Chondrocyte (in vitro differentiated cells): ENCODE data around the gene SCIMP. TPM values are rescaled to one million over a fixed set of nuclear protein-coding genes. Genes with fewer than 3 reads are reported as not detected.
"Not testable (repeated sequence)": the region's sequence is repeated elsewhere in the genome, so short reads cannot be mapped to it uniquely, and the experiment has no call there.

Experiments used
- DNase-seq: peaks from one replicate; pipeline ENCODE4 v3.0.0; 2021; ENCODE audit warnings: mixed read lengths, low spot score
- H3K27ac Mint-ChIP-seq: one replicate; pipeline ENCODE4 v1.8.0; 2021; ENCODE audit warnings: mild to moderate bottlenecking, moderate library complexity, mixed read lengths; ENCODE audit not compliant: unreplicated experiment
- H3K27me3 Mint-ChIP-seq: 2 replicates; pipeline ENCODE4 v1.8.0; 2021; ENCODE audit warnings: low read depth, mixed read lengths
- H3K36me3 Mint-ChIP-seq: 2 replicates; pipeline ENCODE4 v1.8.0; 2021; ENCODE audit warnings: low read depth, mixed read lengths
- H3K4me1 Mint-ChIP-seq: 2 replicates; pipeline ENCODE4 v1.8.0; 2021; ENCODE audit warnings: low read depth, mild to moderate bottlenecking, mixed read lengths
- H3K4me3 Mint-ChIP-seq: one replicate; pipeline ENCODE4 v1.8.0; 2021; ENCODE audit warnings: mild to moderate bottlenecking, moderate library complexity, mixed read lengths; ENCODE audit not compliant: unreplicated experiment
- H3K9me3 Mint-ChIP-seq: 2 replicates; pipeline ENCODE4 v1.8.0; 2021; ENCODE audit warnings: low read depth, mixed read lengths
- total RNA-seq: library from RNA; stranded (reverse); gene quantifications from 3 replicates; pipeline ENCODE4 v1.2.1, GENCODE V29; 2021
- TF ChIP-seq, protein P1 (sequence below): fragments of 200-600 bp; sonication (generic); IDR thresholded peaks from 2 replicates; pipeline ENCODE4 v1.5.0; 2021; ENCODE audit warnings: antibody characterized with exemption, mild to moderate bottlenecking, moderate library complexity

Gene SCIMP
- total RNA-seq, 1 donor from 2014 or later, result not detected

DNA sequence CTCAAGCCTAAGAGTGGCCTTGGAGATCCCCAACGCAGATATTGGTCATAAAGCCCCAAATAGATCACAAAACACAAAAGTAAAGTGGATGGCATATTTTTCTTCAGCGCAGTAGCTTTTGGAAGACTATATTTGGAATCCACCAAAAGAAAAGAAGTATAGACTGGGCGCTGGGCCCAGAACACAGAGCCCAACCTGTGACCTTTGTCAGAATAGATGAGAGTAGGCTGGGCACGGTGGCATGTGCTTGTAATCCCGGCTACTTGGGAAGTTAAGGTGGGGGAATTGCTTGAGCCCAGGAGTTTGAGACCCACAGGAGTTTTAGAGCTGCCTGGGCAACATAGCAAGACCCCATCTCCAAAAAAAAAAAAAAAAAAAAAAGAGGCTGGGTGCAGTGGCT lies 14.6 kb downstream of the SCIMP start:
- no peak overlapping the region for H3K27ac Mint-ChIP-seq
- no peaks in the 10 kb centered on the region for H3K9me3 Mint-ChIP-seq
- no peak overlapping the region for H3K4me3 Mint-ChIP-seq
- H3K4me1 Mint-ChIP-seq, result peaks cover 9% of the 10 kb centered on the region
- H3K27me3 Mint-ChIP-seq, result no peaks in the 10 kb centered on the region
- peaks cover 4% of the 10 kb centered on the region for H3K36me3 Mint-ChIP-seq
- no peak for DNase-seq
- TF ChIP-seq, protein P1, sequence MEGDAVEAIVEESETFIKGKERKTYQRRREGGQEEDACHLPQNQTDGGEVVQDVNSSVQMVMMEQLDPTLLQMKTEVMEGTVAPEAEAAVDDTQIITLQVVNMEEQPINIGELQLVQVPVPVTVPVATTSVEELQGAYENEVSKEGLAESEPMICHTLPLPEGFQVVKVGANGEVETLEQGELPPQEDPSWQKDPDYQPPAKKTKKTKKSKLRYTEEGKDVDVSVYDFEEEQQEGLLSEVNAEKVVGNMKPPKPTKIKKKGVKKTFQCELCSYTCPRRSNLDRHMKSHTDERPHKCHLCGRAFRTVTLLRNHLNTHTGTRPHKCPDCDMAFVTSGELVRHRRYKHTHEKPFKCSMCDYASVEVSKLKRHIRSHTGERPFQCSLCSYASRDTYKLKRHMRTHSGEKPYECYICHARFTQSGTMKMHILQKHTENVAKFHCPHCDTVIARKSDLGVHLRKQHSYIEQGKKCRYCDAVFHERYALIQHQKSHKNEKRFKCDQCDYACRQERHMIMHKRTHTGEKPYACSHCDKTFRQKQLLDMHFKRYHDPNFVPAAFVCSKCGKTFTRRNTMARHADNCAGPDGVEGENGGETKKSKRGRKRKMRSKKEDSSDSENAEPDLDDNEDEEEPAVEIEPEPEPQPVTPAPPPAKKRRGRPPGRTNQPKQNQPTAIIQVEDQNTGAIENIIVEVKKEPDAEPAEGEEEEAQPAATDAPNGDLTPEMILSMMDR, result no peak

DNA sequence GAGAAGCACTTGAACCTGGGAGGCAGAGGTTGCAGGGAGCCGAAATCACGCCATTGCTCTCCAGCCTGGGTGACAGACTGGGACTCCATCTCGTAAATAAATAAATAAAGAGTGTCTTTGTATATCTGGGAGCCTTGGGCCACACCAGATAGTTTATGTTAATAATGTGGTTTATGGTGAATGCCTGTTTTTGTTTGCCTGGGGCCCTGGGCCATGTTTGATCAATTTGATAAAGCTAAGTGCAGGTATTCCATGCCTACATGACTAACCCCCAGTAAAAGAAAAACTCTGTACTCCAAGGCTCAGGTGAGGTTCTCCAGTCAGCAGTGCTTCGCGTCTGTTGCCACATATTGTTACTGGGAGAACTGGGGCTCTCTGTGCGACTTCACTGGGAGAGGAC lies 15.1 kb downstream of the SCIMP start:
- H3K27me3 Mint-ChIP-seq, result no peaks in the 10 kb centered on the region
- DNase-seq, result no peak

DNA sequence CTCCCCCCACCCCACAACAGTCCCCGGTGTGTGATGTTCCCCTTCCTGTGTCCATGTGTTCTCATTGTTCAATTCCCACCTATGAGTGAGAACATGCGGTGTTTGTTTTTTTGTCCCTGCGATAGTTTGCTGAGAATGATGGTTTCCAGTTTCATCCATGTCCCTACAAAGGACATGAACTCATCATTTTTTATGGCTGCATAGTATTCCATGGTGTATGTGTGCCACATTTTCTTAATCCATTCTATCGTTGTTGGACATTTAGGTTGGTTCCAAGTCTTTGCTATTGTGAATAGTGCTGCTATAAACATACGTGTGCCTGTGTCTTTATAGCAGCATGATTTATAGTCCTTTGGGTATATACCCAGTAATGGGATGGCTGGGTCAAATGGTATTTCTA lies 17.1 kb downstream of the SCIMP start:
- not testable (repeated sequence) for H3K27ac Mint-ChIP-seq, H3K36me3 Mint-ChIP-seq, H3K4me3 Mint-ChIP-seq, H3K27me3 Mint-ChIP-seq, H3K4me1 Mint-ChIP-seq, DNase-seq, H3K9me3 Mint-ChIP-seq

More for the DNA sequence above, 15.1 kb downstream of the SCIMP start:
- Mint-ChIP-seq H3K9me3 (no peaks in the 10 kb centered on the region), H3K36me3 (peaks cover 8% of the 10 kb centered on the region), H3K4me3 (no peak overlapping the region), H3K4me1 (peaks cover 9% of the 10 kb centered on the region), H3K27ac (no peak overlapping the region)
- TF ChIP-seq, protein P1, result no peak

DNA sequence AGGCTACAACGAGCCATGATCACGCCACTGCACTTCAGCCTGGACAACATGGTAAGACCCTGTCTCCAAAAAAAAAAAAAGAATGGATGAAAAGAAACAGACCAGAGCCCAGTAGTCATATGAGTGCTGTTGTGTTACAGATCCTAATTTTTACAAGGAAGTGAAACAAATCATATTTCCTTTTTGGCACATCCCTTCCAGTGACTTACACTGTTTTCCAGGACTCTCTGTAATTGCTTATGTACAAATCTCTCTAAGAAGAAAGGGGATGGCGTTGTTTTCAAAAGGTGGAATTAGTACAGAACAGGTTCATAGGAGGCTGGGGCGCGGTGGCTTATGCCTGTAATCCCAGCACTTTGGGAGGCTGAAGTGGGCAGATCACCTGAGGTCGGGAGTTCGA lies 23.2 kb downstream of the SCIMP start:
- H3K4me3 Mint-ChIP-seq, result no peak overlapping the region
- H3K27ac Mint-ChIP-seq, result no peak overlapping the region
- peak; percentile 9 for DNase-seq
- H3K27me3 Mint-ChIP-seq, result no peaks in the 10 kb centered on the region
- H3K36me3 Mint-ChIP-seq, result peaks cover 6% of the 10 kb centered on the region
- no peaks in the 10 kb centered on the region for H3K9me3 Mint-ChIP-seq
- TF ChIP-seq, protein P1, result no peak
- no peaks in the 10 kb centered on the region for H3K4me1 Mint-ChIP-seq

DNA sequence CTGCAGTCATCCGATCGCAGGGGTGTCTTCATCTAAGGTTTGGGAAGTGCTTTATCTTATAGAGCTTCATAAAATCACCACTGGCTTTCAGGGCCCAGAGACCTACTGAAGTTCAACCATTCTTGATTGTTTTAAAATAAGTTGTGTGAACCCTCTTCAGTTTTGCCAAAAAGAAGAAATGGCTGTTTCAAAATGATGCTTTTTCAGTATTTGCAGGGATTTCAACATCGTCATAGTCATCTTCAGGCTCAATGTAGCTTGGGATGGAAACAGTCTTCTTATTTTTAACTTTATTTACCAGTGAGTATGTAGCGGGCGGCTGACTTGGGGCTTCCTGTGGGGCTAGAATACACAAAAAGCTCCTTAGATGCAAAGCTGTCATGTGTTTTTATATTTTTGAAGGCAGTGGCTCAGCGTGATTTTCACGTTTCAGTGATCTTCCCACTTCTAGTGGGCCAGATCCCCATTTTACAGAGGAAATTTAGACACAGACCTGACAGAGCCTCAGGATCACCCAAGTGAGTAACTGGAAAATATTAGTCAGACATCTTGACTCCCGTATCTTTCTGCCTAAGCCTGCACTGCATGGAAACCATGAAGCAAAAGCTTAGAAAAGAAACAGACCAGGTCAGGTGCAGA lies 23.9 kb downstream of the SCIMP start:
- Mint-ChIP-seq H3K27me3 (no peaks in the 10 kb centered on the region), H3K4me3 (no peak overlapping the region), H3K4me1 (no peaks in the 10 kb centered on the region), H3K9me3 (no peaks in the 10 kb centered on the region), H3K27ac (no peak overlapping the region), H3K36me3 (peaks cover 6% of the 10 kb centered on the region)
- DNase-seq, result no peak
- TF ChIP-seq, protein P1, result no peak

DNA sequence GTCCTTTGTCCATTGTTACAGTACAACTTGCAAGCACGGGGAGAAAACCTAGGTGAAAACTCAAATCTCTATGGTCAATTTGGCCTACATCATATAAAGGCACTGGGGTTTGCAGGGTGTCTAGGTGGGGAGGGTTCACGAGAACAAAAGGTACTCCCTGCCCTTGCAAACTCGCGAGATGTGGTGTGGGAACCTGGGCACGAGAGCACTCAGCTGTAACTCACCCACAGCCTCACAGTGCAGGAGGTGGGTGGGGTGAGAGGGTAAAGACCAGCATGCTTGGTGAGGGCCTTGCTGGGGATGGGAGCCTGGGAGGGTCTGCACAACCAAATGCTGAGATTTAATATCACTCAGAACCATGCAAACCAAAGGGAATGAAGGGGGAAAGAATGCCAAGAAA lies 24.6 kb downstream of the SCIMP start:
- Mint-ChIP-seq H3K27me3 (no peaks in the 10 kb centered on the region), H3K9me3 (no peaks in the 10 kb centered on the region), H3K4me1 (no peaks in the 10 kb centered on the region), H3K27ac (no peak overlapping the region), H3K36me3 (peaks cover 4% of the 10 kb centered on the region), H3K4me3 (no peak overlapping the region)
- TF ChIP-seq, protein P1, result no peak
- DNase-seq, result no peak
